HepG2 (cell line): ENCODE data around the gene PDZD2. TPM values are rescaled to one million over a fixed set of nuclear protein-coding genes. Genes with fewer than 3 reads are reported as not detected.
A peak's percentile ranks its signal among the peaks of the same experiment; 100 is the strongest.

Experiments
- ATAC-seq: fragments of 200-7000 bp; cut with Tn5 transposase; 3 replicates; pipeline ENCODE4 v1.9.1; 2020; ENCODE audit warnings: mild to moderate bottlenecking, moderate library complexity
- BruUV-seq: library from RNA; stranded (reverse); fragments of 400-500 nt; replicated peaks from 2 replicates; lab custom pipeline; 2021; lab: Mats Ljungman, UMichigan
- CTCF ChIA-PET: fragments of 300-600 bp; formaldehyde crosslinking; extraction: SDS; loops from one replicate; lab custom pipeline; 2021; ENCODE audit warnings: low total read pairs, inconsistent platforms, low intra/inter-chr PET ratio; lab: Yijun Ruan, JAX
- POLR2A ChIA-PET: fragments of 350-600 bp; sonication (Branson Sonifier 250); formaldehyde crosslinking; loops from one replicate; lab custom pipeline; 2020; ENCODE audit warnings: antibody characterized with exemption, inconsistent platforms; lab: Yijun Ruan, JAX
- DNase-seq: peaks from one replicate; pipeline ENCODE4 v3.0.0-alpha.2; 2015; ENCODE audit warnings: low spot score
- FAIRE-seq: peaks from 3 replicates; lab custom pipeline; 2011; peaks lifted over from hg19 to GRCh38; lab: Jason Lieb, UNC
- H2AFZ ChIP-seq: one replicate; pipeline ENCODE4 v1.6.1; 2011; ENCODE audit warnings: low read length, inconsistent platforms
- H3K27ac ChIP-seq: fragments of 300-600 bp; 3 replicates; pipeline ENCODE4 v1.8.0; 2011; ENCODE audit warnings: mixed run types, mild to moderate bottlenecking, mixed read lengths, low read length, inconsistent platforms; ENCODE audit not compliant: insufficient read depth; ENCODE audit errors: extremely low read length
- H3K27me3 ChIP-seq, 2 experiments: fragments of 200-600 bp in 1 of 2; 2 replicates in 1 of 2; 3 replicates in 1 of 2; pipeline versions ENCODE4 v1.6.0 to v1.8.0; 2011; ENCODE audit warnings: low read length in 2 of 2, mild to moderate bottlenecking in 2 of 2, moderate library complexity in 2 of 2, inconsistent platforms in 1 of 2; ENCODE audit not compliant: insufficient read depth in 2 of 2, control insufficient read depth in 1 of 2
- H3K36me3 ChIP-seq, 2 experiments: fragments of 200-600 bp in 1 of 2; replicated peaks in 1 of 2; 2 replicates in 1 of 2; 3 replicates in 1 of 2; pipeline versions ENCODE4 v1.5.1 to v1.8.0; 2011; ENCODE audit warnings: low read length in 2 of 2, inconsistent platforms in 1 of 2; ENCODE audit not compliant: insufficient read depth in 2 of 2, control insufficient read depth in 1 of 2
- H3K4me1 ChIP-seq: 2 replicates; pipeline ENCODE4 v1.5.1; 2012; ENCODE audit warnings: low read length, inconsistent platforms; ENCODE audit not compliant: insufficient read depth
- H3K4me2 ChIP-seq: 2 replicates; pipeline ENCODE4 v1.6.0; 2011; ENCODE audit warnings: low read depth, low read length, inconsistent platforms
- H3K4me3 ChIP-seq, 3 experiments: fragments of 200-600 bp in 1 of 3; sonication (generic), shearing (Covaris generic) in 1 of 3; replicated peaks in 1 of 3; 2 replicates each; pipeline ENCODE4 v1.5.1; 2011 to 2016; ENCODE audit warnings: low read length in 3 of 3, inconsistent platforms in 2 of 3, low read depth in 2 of 3, mild to moderate bottlenecking in 2 of 3, control low read depth in 1 of 3, mixed read lengths in 1 of 3; ENCODE audit not compliant: insufficient read depth in 1 of 3
- H3K79me2 ChIP-seq: one replicate; pipeline ENCODE4 v1.6.1; 2011; ENCODE audit warnings: low read length, inconsistent platforms; ENCODE audit not compliant: insufficient read depth
- H3K9ac ChIP-seq: 2 replicates; pipeline ENCODE4 v1.6.0; 2011; ENCODE audit warnings: mild to moderate bottlenecking, low read depth, low read length, inconsistent platforms; ENCODE audit not compliant: insufficient read depth
- H3K9me3 ChIP-seq: 2 replicates; pipeline ENCODE4 v1.5.1; 2012; ENCODE audit warnings: mild to moderate bottlenecking, low read length
- H4K20me1 ChIP-seq: 2 replicates; pipeline ENCODE4 v1.6.0; 2011; ENCODE audit warnings: inconsistent platforms, mild to moderate bottlenecking, low read length, moderate library complexity; ENCODE audit not compliant: insufficient read depth
- AHR ChIP-seq: IDR thresholded peaks from 2 replicates; pipeline ENCODE4 v1.6.1; 2018; ENCODE audit warnings: missing genetic modification reagents, missing compliant biosample characterization
- ATF7 ChIP-seq, 2 experiments: fragments of 450-650 bp in 1 of 2; sonication (generic) in 1 of 2; formaldehyde crosslinking in 1 of 2; IDR thresholded peaks; 2 replicates each; pipeline versions ENCODE4 v1.4.0 to v1.6.1; 2016 to 2020; ENCODE audit warnings: antibody characterized with exemption in 1 of 2, mild to moderate bottlenecking in 1 of 2, missing genetic modification reagents in 1 of 2
- CENPT ChIP-seq: sonication (generic); formaldehyde crosslinking; IDR thresholded peaks from 2 replicates; pipeline ENCODE4 v1.8.0; 2022; ENCODE audit warnings: low read depth, mild to moderate bottlenecking, moderate library complexity, missing genetic modification reagents
- CHCHD3 ChIP-seq: sonication (generic); formaldehyde crosslinking; IDR thresholded peaks from 2 replicates; pipeline ENCODE4 v1.8.0; 2022; ENCODE audit warnings: mild to moderate bottlenecking, missing genetic modification reagents, moderate library complexity
- DNMT3B ChIP-seq: conservative IDR thresholded peaks from 2 replicates; pipeline ENCODE4 v1.6.1; 2016; ENCODE audit warnings: missing biosample characterization, control low read depth
- FOSL1 ChIP-seq: sonication (generic); formaldehyde crosslinking; IDR thresholded peaks from 2 replicates; pipeline ENCODE4 v1.9.0; 2021; ENCODE audit warnings: missing genetic modification reagents, borderline replicate concordance
- MXD4 ChIP-seq: IDR thresholded peaks from 2 replicates; pipeline ENCODE4 v1.6.1; 2016; ENCODE audit warnings: mild to moderate bottlenecking, missing biosample characterization, missing genetic modification reagents
- ZMAT3 ChIP-seq: sonication (generic); formaldehyde crosslinking; conservative IDR thresholded peaks from 2 replicates; pipeline ENCODE4 v1.7.0; 2021; ENCODE audit warnings: missing genetic modification reagents
- ZNF224 ChIP-seq: sonication (generic); formaldehyde crosslinking; IDR thresholded peaks from 2 replicates; pipeline ENCODE4 v1.5.0; 2020; ENCODE audit warnings: mild to moderate bottlenecking, missing genetic modification reagents
- ZNF343 ChIP-seq: sonication (generic); formaldehyde crosslinking; IDR thresholded peaks from 2 replicates; pipeline ENCODE4 v1.4.0; 2020; ENCODE audit warnings: mild to moderate bottlenecking, missing genetic modification reagents
- ZNF687 ChIP-seq: sonication (generic); formaldehyde crosslinking; IDR thresholded peaks from 2 replicates; pipeline ENCODE4 v1.5.1; 2020; ENCODE audit warnings: mild to moderate bottlenecking, missing genetic modification reagents, moderate library complexity
- ZNF773 ChIP-seq: sonication (generic); formaldehyde crosslinking; IDR thresholded peaks from 2 replicates; pipeline ENCODE4 v1.4.0; 2020; ENCODE audit warnings: missing genetic modification reagents, borderline replicate concordance
- ZNF788 ChIP-seq: sonication (generic); formaldehyde crosslinking; IDR thresholded peaks from 2 replicates; pipeline ENCODE4 v1.5.0; 2020; ENCODE audit warnings: mild to moderate bottlenecking, missing genetic modification reagents, borderline replicate concordance
- WGBS: methylation state at CpG from one replicate; pipeline ENCODE4 v1.1.6; 2017; ENCODE audit warnings: low lambda C conversion rate; 5-methylcytosine and 5-hydroxymethylcytosine counted together
- in situ Hi-C: cut with HindIII; loops from 2 replicates; pipeline ENCODE4 v1.10.0; 2017; ENCODE audit warnings: low pct_unique_long_range_greater_than_20kb; ENCODE audit not compliant: extremely low pct_ligation_motif_present
- intact Hi-C: fragments of 100-400 bp; cut with micrococcal nuclease; formaldehyde crosslinking; loops from one replicate; pipeline ENCODE4 v1.10.0; 2022; ENCODE audit not compliant: unreplicated experiment
- polyA plus RNA-seq, 8 experiments: library from polyadenylated mRNA; depleted of rRNA in 3 of 8; stranded (reverse) in 7 of 8; unstranded in 1 of 8; fragments of >200 nt; fragmentation: Illumina TruSeq in 4 of 8; extraction: Trizol in 4 of 8; gene quantifications; 2 replicates each; pipeline versions ENCODE4 v1.2.1 to v1.2.3, GENCODE V29; 2011 to 2016; ENCODE audit warnings: low read depth in 4 of 8, missing spikeins in 1 of 8, mixed read lengths in 1 of 8; ENCODE audit not compliant: insufficient read depth in 1 of 8
- total RNA-seq, 5 experiments: library from RNA; depleted of rRNA; stranded (reverse); fragments of >200 nt; fragmentation: Illumina TruSeq; extraction: Trizol; gene quantifications; 2 replicates each; pipeline ENCODE4 v1.2.3, GENCODE V29; 2016; ENCODE audit warnings: low read depth in 1 of 5

The PDZD2 gene
- total and polyA plus RNA-seq, 2 of the 13 experiments (the other 11 are each of a cell fraction or from before 2014, with no cell fraction given): 0.04 TPM; not detected in 1

- TF ChIP-seq ZNF788 (CRISPR knock-in tag): no peak
- no peak for TF ChIP-seq DNMT3B
- TF ChIP-seq ZNF773 (CRISPR knock-in tag): no peak
- TF ChIP-seq, all 625 proteins: peak for 0
These were observed 161.4 kb downstream of the PDZD2 start (continued) for GRCh38 chr5:31800351-31800750.

- no peaks in the 10 kb centered on the region for H4K20me1 ChIP-seq
- no peak overlapping the region for H3K4me3 ChIP-seq
- in situ Hi-C loops (loop anchor here (5.0 kb wide), 1 partner anchor 224 kb away; no protein-coding TSS in a partner anchor), intact Hi-C loops (no loop called here)
- no peak overlapping the region for H2AFZ ChIP-seq
- no peak overlapping the region for H3K9ac ChIP-seq
- ATAC-seq (no peak), FAIRE-seq (no peak), DNase-seq (no peak)
- no peak overlapping the region for H3K27ac ChIP-seq
- ChIA-PET CTCF (no interaction called here), POLR2A (no interaction called here)
- H3K4me2 ChIP-seq: no peak overlapping the region
- H3K27me3 ChIP-seq: peaks cover 0 to 25% of the 10 kb centered on the region in 2 experiments; a peak in 2 of 5 replicates
- H3K36me3 ChIP-seq: no peaks in the 10 kb centered on the region
- no TSS peak for BruUV-seq
- no peaks in the 10 kb centered on the region for H3K79me2 ChIP-seq
- 2% methylated on average over 9 of the region's 9 CpGs for WGBS
- no peaks in the 10 kb centered on the region for H3K4me1 ChIP-seq
- TF ChIP-seq CHCHD3 (CRISPR knock-in tag) (no peak), ATF7 (IDR thresholded peaks at IDR 0.05) (peak; percentile 46), ATF7 (CRISPR knock-in tag; IDR thresholded peaks at IDR 0.05) (no peak)
- TF ChIP-seq, all 625 proteins: peak for 1
- no peaks in the 10 kb centered on the region for H3K9me3 ChIP-seq
These were observed 167.0 kb downstream of the PDZD2 start for GRCh38 chr5:31805785-31806400.

- Histone ChIP-seq H3K4me2 (no peak overlapping the region), H3K79me2 (no peaks in the 10 kb centered on the region), H3K36me3 (no peaks in the 10 kb centered on the region), H3K9ac (no peak overlapping the region), H2AFZ (no peak overlapping the region), H3K27me3 (peaks cover 0 to 25% of the 10 kb centered on the region in 2 experiments; a peak in 2 of 5 replicates), H3K4me1 (no peaks in the 10 kb centered on the region), H4K20me1 (no peaks in the 10 kb centered on the region), H3K4me3 (no peak overlapping the region), H3K27ac (no peak overlapping the region), H3K9me3 (no peaks in the 10 kb centered on the region)
- intact Hi-C loops (no loop called here), in situ Hi-C loops (loop anchor here (5.0 kb wide), 1 partner anchor 224 kb away; no protein-coding TSS in a partner anchor)
- CTCF ChIA-PET: no interaction called here
- POLR2A ChIA-PET: no interaction called here
- DNase-seq (no peak), FAIRE-seq (no peak), ATAC-seq (no peak)
- no TSS peak for BruUV-seq
- WGBS: 12% methylated on average over 6 of the region's 6 CpGs
- no peak for TF ChIP-seq FOSL1 (CRISPR knock-in tag)
- no peak for TF ChIP-seq AHR (CRISPR knock-in tag)
- no peak for TF ChIP-seq MXD4 (CRISPR knock-in tag)
- TF ChIP-seq ZNF224 (CRISPR knock-in tag): no peak
- TF ChIP-seq ZMAT3 (CRISPR knock-in tag): no peak
- no peak for TF ChIP-seq ZNF343 (CRISPR knock-in tag)
- TF ChIP-seq ZNF687 (CRISPR knock-in tag): no peak
- TF ChIP-seq CENPT (CRISPR knock-in tag): no peak
These were observed 167.6 kb downstream of the PDZD2 start for GRCh38 chr5:31806561-31806960.
